Body of pancreas (tissue), 4 donors: ENCODE results near the gene SHROOM1. TPM values are rescaled to one million over a fixed set of nuclear protein-coding genes. Genes with fewer than 3 reads are reported as not detected.
A peak's percentile ranks its signal among the peaks of the same experiment; 100 is the strongest.

Source experiments
- ATAC-seq: fragments of 150-250 bp; one replicate; pipeline ENCODE4 v1.9.1; 2016
- DNase-seq, 4 donors: peaks; one replicate each; pipeline ENCODE4 v3.0.0-alpha.2; 2019
- H3K27ac ChIP-seq, 4 donors: fragments of 200-600 bp; sonication (generic); 1 replicate in 3 of 4; 2 replicates in 1 of 4; pipeline versions ENCODE4 v1.5.1 to v1.6.1; 2016 to 2019; ENCODE audit warnings: mild to moderate bottlenecking in 1 of 4, mixed read lengths in 1 of 4, moderate library complexity in 1 of 4
- H3K27me3 ChIP-seq, 2 donors: fragments of 200-600 bp; sonication (generic); one replicate each; pipeline ENCODE4 v1.6.0; 2016; ENCODE audit warnings: mild to moderate bottlenecking in 1 of 2
- H3K36me3 ChIP-seq, 2 donors: fragments of 200-600 bp; sonication (generic); replicated peaks in 1 of 2; 2 replicates each; pipeline ENCODE4 v1.5.1; 2016; ENCODE audit warnings: low read depth in 2 of 2; ENCODE audit not compliant: insufficient read depth in 1 of 2
- H3K4me1 ChIP-seq: fragments of 200-600 bp; sonication (generic); one replicate; pipeline ENCODE4 v1.6.0; 2016
- H3K4me3 ChIP-seq, 2 donors: fragments of 200-600 bp; sonication (generic); 1 replicate in 1 of 2; 2 replicates in 1 of 2; pipeline ENCODE4 v1.5.1; 2016 to 2019
- H3K9me3 ChIP-seq, 3 donors: fragments of 200-600 bp; sonication (generic); 1 replicate in 2 of 3; 2 replicates in 1 of 3; pipeline ENCODE4 v1.5.1; 2016
- POLR2A ChIP-seq, 3 donors: fragments of 450-650 bp; IDR thresholded peaks; one replicate each; pipeline ENCODE4 v1.6.1; 2016; ENCODE audit warnings: antibody characterized with exemption in 3 of 3, mild to moderate bottlenecking in 2 of 3
- WGBS, 2 donors: methylation state at CpG; one replicate each; pipeline ENCODE4 v1.1.5; 2017; 5-methylcytosine and 5-hydroxymethylcytosine counted together
- intact Hi-C: fragments of 100-400 bp; cut with DNase I; formaldehyde crosslinking; loops from one replicate; pipeline ENCODE4 v1.15.1; 2023
- total RNA-seq, 2 donors: library from RNA; depleted of rRNA; stranded (reverse); fragments of >200 nt; gene quantifications; one replicate each; pipeline ENCODE4 v1.1.0, GENCODE V29; 2016
- TF ChIP-seq, protein P1 (sequence below), 7 experiments: fragments of 450-650 bp in 4 of 7; fragments of 200-600 bp in 3 of 7; sonication (generic) in 3 of 7; IDR thresholded peaks; one replicate each; pipeline ENCODE4 v1.5.1; 2016 to 2019; ENCODE audit warnings: antibody characterized with exemption in 7 of 7

SHROOM1 gene
- total RNA-seq, 2 donors from 2014 or later = 19.5 to 27.4 TPM

DNA sequence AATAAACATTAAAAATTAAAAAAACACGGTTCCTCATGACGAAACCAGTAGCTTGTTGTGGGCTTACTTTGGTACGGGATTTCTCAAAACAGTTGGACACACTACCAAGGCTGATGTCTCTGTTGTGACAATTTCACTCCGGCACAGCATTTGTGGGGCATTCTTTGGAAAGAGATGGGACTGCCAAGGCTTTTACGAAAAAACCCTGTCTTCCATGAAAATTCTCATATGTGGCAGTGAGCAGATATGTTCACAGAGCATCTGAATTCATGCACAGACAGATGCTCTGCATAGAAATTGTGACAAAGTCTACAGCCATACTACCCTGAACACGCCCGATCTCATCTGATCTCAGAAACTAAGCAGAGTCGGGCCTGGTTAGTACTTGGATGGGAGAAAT is 17.8 kb upstream of the SHROOM1 start:
- no peaks in the 10 kb centered on the region for H3K27me3 ChIP-seq
- peaks cover 17% of the 10 kb centered on the region for H3K4me1 ChIP-seq
- peak overlapping the region in 1 of 4 donors; percentile 50 for H3K27ac ChIP-seq
- H3K4me3 ChIP-seq = no peak overlapping the region
- DNase-seq (no peak), ATAC-seq (no peak)
- TF ChIP-seq, protein P1, sequence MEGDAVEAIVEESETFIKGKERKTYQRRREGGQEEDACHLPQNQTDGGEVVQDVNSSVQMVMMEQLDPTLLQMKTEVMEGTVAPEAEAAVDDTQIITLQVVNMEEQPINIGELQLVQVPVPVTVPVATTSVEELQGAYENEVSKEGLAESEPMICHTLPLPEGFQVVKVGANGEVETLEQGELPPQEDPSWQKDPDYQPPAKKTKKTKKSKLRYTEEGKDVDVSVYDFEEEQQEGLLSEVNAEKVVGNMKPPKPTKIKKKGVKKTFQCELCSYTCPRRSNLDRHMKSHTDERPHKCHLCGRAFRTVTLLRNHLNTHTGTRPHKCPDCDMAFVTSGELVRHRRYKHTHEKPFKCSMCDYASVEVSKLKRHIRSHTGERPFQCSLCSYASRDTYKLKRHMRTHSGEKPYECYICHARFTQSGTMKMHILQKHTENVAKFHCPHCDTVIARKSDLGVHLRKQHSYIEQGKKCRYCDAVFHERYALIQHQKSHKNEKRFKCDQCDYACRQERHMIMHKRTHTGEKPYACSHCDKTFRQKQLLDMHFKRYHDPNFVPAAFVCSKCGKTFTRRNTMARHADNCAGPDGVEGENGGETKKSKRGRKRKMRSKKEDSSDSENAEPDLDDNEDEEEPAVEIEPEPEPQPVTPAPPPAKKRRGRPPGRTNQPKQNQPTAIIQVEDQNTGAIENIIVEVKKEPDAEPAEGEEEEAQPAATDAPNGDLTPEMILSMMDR (IDR thresholded peaks at IDR 0.05) = no peak
- no peak for TF ChIP-seq POLR2A (IDR thresholded peaks at IDR 0.05)
- 86 to 87% methylated on average over 8 of the region's 8 CpGs for WGBS, 2 donors
- H3K36me3 ChIP-seq = no peaks in the 10 kb centered on the region
- H3K9me3 ChIP-seq = no peaks in the 10 kb centered on the region
- intact Hi-C loops = no loop called here

DNA sequence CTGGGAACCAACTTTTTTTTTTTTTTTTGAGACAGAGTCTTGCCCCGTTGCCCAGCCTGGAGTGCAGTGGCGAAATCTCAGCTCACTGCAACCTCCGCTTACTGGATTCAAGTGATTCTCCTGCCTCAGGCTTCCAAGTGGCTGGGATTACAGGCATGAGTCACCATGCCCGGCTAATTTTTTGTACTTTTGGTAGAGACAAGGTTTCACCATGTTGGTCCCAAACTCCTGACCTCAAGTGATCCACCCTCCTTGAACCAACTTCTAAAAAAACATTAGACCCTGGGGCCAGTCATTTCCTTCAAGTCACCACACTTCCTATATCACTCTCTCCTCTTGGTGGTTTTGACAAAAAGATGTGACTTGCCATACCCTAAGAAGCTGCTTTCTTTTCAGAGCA is 10.9 kb upstream of the SHROOM1 start:
- Histone ChIP-seq H3K27ac (no peak overlapping the region), H3K4me3 (no peak overlapping the region), H3K36me3 (no peaks in the 10 kb centered on the region), H3K4me1 (no peaks in the 10 kb centered on the region), H3K9me3 (no peaks in the 10 kb centered on the region), H3K27me3 (no peaks in the 10 kb centered on the region)
- intact Hi-C loops = no loop called here
- TF ChIP-seq POLR2A (IDR thresholded peaks at IDR 0.05) = no peak
- TF ChIP-seq, protein P1 (IDR thresholded peaks at IDR 0.05) = no peak
- WGBS, 2 donors = 88 to 95% methylated on average over 4 of the region's 4 CpGs
- no peak for DNase-seq
- ATAC-seq = no peak

DNA sequence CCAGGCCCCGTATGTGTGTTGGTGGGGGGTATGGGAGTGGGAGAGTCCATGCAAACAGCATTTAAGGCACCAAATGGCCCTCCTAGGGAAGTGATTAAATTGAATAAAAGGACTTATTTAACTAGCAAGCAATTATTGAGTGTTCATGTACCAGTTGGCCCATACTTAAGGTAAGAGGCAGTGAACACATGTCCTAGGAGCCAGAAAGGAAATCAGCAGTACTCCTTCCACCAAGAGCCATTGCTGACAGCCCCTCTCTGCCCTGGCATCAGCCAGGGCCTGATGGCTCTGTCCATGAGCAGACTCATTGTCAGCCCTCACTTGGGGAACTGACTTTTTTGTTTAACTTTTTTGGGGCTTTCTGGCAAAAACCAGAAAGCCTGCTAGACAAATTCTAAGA is 10.4 kb upstream of the SHROOM1 start:
- Histone ChIP-seq H3K9me3 (no peaks in the 10 kb centered on the region), H3K36me3 (no peaks in the 10 kb centered on the region), H3K4me3 (no peak overlapping the region), H3K27ac (no peak overlapping the region), H3K4me1 (no peaks in the 10 kb centered on the region), H3K27me3 (no peaks in the 10 kb centered on the region)
- intact Hi-C loops = no loop called here
- ATAC-seq (no peak), DNase-seq (no peak)
- 17 to 21% methylated on average over 1 of the region's 1 CpG for WGBS, 2 donors
- TF ChIP-seq, protein P1 (IDR thresholded peaks at IDR 0.05) = no peak

DNA sequence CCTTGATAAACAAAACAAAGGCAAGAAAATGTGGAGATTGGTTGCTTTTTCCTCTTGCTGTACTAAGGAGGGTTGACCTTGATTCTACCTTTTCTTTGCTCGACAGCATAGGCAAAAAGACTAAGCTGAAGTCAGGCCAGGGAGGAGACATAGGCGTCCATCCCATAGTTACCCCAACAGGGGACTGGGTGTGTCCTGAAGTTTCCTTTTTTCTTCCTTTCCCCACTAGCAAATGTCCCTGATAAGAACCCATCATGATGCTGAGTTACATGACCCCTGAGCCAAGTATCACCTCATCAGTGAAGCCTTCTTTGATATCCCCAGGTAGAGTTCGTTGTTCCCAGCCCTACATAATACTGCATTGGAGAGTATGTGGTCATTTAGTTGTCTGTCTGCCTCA is 9.9 kb upstream of the SHROOM1 start:
- no peaks in the 10 kb centered on the region for H3K4me1 ChIP-seq
- H3K9me3 ChIP-seq = no peaks in the 10 kb centered on the region
- intact Hi-C loops = no loop called here
- no peak for DNase-seq
- H3K4me3 ChIP-seq = no peak overlapping the region
- peak overlapping the region in 1 of 4 donors; percentile 20 for H3K27ac ChIP-seq
- no peak for ATAC-seq
- no peaks in the 10 kb centered on the region for H3K27me3 ChIP-seq
- 69 to 85% methylated on average over 3 of the region's 3 CpGs for WGBS, 2 donors
- H3K36me3 ChIP-seq = no peaks in the 10 kb centered on the region
- TF ChIP-seq, protein P1 (IDR thresholded peaks at IDR 0.05) = no peak
- TF ChIP-seq POLR2A (IDR thresholded peaks at IDR 0.05) = no peak

DNA sequence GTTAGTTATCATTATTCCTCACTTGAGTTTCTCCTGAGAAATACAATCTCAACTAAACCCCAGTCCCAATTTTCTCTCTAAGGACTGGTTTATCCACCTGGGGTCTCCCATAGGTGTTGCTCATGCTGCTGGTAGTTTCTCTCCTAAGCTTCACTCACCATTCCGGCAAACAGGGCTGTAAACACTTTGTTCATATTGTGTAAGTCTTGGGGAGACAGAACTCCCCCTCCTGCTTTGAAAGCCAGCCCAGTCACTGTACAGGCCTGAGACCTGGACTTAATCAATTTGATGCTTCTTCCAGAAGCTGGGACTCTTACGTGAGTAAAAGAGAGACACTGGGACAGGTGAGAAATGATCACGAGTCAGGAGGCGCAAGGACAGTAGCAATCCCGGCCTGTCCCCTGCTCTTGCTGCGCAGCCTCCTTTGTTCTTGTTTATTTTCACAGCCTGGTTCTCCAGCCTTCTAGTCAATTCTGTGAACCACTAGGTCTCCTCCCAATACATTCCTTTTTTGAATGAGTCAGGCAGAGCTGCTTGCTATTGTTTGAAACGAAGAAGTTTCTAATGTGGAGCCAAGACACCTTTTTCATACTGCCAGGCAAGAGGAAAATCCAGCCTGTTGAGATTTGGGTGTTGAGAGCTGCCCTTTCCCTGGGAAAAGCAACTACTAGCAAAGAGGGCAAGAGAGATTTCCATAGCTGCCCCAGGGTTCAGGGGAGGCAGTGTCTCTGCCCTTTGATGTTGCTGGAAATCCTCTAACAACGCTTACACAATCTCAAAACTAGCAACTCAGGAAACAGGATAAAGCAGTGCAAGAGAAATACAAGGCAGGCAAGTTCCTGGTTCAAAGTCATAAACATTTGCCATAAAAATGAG is 9.2 kb upstream of the SHROOM1 start:
- DNase-seq (no peak), ATAC-seq (no peak)
- Histone ChIP-seq H3K27me3 (no peaks in the 10 kb centered on the region), H3K4me1 (no peaks in the 10 kb centered on the region), H3K9me3 (no peaks in the 10 kb centered on the region), H3K27ac (peak overlapping the region in 1 of 4 donors; percentile 20), H3K36me3 (no peaks in the 10 kb centered on the region), H3K4me3 (no peak overlapping the region)
- intact Hi-C loops = no loop called here
- WGBS, 2 donors = 87 to 91% methylated on average over 8 of the region's 8 CpGs
- TF ChIP-seq, protein P1 (IDR thresholded peaks at IDR 0.05) = no peak
- no peak for TF ChIP-seq POLR2A (IDR thresholded peaks at IDR 0.05)
